Endothelial cell of umbilical vein (primary cell): ENCODE results near the gene GAS7. TPM values are rescaled to one million over a fixed set of nuclear protein-coding genes. Genes with fewer than 3 reads are reported as not detected.

Source experiments
- BruUV-seq: library from RNA; stranded (reverse); fragments of 400-500 nt; replicated peaks from 2 replicates; lab custom pipeline; 2021; lab: Mats Ljungman, UMichigan
- CTCF ChIA-PET: fragments of 300-600, 350-600 bp; sonication (Branson Sonifier 250); formaldehyde crosslinking; loops from one replicate; lab custom pipeline; 2021; ENCODE audit warnings: antibody characterized with exemption, inconsistent platforms; lab: Charles Lee
- POLR2A ChIA-PET: fragments of 300-600, 350-600 bp; sonication (Branson Sonifier 250); formaldehyde crosslinking; loops from one replicate; lab custom pipeline; 2021; ENCODE audit warnings: antibody characterized with exemption, inconsistent platforms; lab: Charles Lee
- DNase-seq: peaks from one replicate; pipeline ENCODE4 v3.0.0-alpha.2; 2011; ENCODE audit warnings: low read depth, low spot score
- FAIRE-seq: peaks from 2 replicates; lab custom pipeline; 2011; peaks lifted over from hg19 to GRCh38; lab: Jason Lieb, UNC
- H2AFZ ChIP-seq: 2 replicates; pipeline ENCODE4 v1.6.0; 2012; ENCODE audit warnings: low read depth, low read length, control low read depth, inconsistent platforms
- H3K27ac ChIP-seq: 2 replicates; pipeline ENCODE4 v1.5.1; 2011; ENCODE audit warnings: low read depth, mild to moderate bottlenecking, control low read depth, low read length, moderate library complexity; ENCODE audit not compliant: insufficient read depth
- H3K27me3 ChIP-seq, 2 experiments: 2 replicates each; pipeline versions ENCODE4 v1.6.0 to v1.6.1; 2011; ENCODE audit warnings: low read length in 2 of 2, mixed read lengths in 1 of 2; ENCODE audit not compliant: control insufficient read depth in 2 of 2, insufficient read depth in 2 of 2
- H3K36me3 ChIP-seq, 2 experiments: 2 replicates in 1 of 2; 3 replicates in 1 of 2; pipeline ENCODE4 v1.5.1; 2011; ENCODE audit warnings: low read length in 2 of 2, mild to moderate bottlenecking in 1 of 2, moderate library complexity in 1 of 2; ENCODE audit not compliant: control insufficient read depth in 2 of 2, insufficient read depth in 2 of 2; ENCODE audit errors: extremely low read depth in 1 of 2
- H3K4me1 ChIP-seq: 3 replicates; pipeline ENCODE4 v1.5.1; 2011; ENCODE audit warnings: mild to moderate bottlenecking, low read length; ENCODE audit not compliant: control insufficient read depth, insufficient read depth; ENCODE audit errors: extremely low read depth
- H3K4me2 ChIP-seq: 2 replicates; pipeline ENCODE4 v1.6.1; 2011; ENCODE audit warnings: low read length, control low read depth, mixed read lengths; ENCODE audit not compliant: insufficient read depth
- H3K4me3 ChIP-seq, 3 experiments: fragments of 200-600 bp in 1 of 3; sonication (generic), shearing (Covaris generic) in 1 of 3; replicated peaks in 1 of 3; 2 replicates each; pipeline ENCODE4 v1.5.1; 2011 to 2016; ENCODE audit warnings: control low read depth in 3 of 3, low read length in 3 of 3, mild to moderate bottlenecking in 2 of 3, inconsistent platforms in 1 of 3, low read depth in 1 of 3, moderate library complexity in 1 of 3; ENCODE audit not compliant: insufficient read depth in 1 of 3
- H3K79me2 ChIP-seq: 2 replicates; pipeline ENCODE4 v1.6.0; 2012; ENCODE audit warnings: low read length, inconsistent platforms; ENCODE audit not compliant: control insufficient read depth, insufficient read depth
- H3K9ac ChIP-seq: replicated peaks from 2 replicates; pipeline ENCODE3; 2011; ENCODE audit warnings: low read length, control low read depth; ENCODE audit not compliant: insufficient read depth; ENCODE audit errors: extremely low read depth
- H3K9me1 ChIP-seq: replicated peaks from 3 replicates; pipeline ENCODE4 v1.6.0; 2011; ENCODE audit warnings: mild to moderate bottlenecking, low read length; ENCODE audit not compliant: control insufficient read depth, insufficient read depth; ENCODE audit errors: extremely low read depth
- H3K9me3 ChIP-seq: replicated peaks from 2 replicates; pipeline ENCODE4 v1.5.1; 2012; ENCODE audit warnings: low read length, inconsistent platforms; ENCODE audit not compliant: control insufficient read depth, insufficient read depth
- H4K20me1 ChIP-seq: replicated peaks from 2 replicates; pipeline ENCODE3; 2011; ENCODE audit warnings: mild to moderate bottlenecking, low read length; ENCODE audit not compliant: control insufficient read depth, insufficient read depth; ENCODE audit errors: extremely low read depth
- EZH2 ChIP-seq: IDR thresholded peaks from 2 replicates; pipeline ENCODE4 v1.6.1; 2012; ENCODE audit warnings: borderline replicate concordance, low read depth, mild to moderate bottlenecking, moderate library complexity, low read length, inconsistent platforms; ENCODE audit not compliant: severe bottlenecking
- FOS ChIP-seq: IDR thresholded peaks from 2 replicates; pipeline ENCODE4 v1.6.1; 2011; ENCODE audit warnings: mild to moderate bottlenecking, low read length, moderate library complexity, borderline replicate concordance; ENCODE audit not compliant: insufficient read depth
- GATA2 ChIP-seq: IDR thresholded peaks from 2 replicates; pipeline ENCODE4 v1.7.0; 2011; ENCODE audit warnings: low read depth, mild to moderate bottlenecking, moderate library complexity, mixed read lengths, low read length; ENCODE audit not compliant: insufficient read length, insufficient read depth
- JUN ChIP-seq: IDR thresholded peaks from 2 replicates; pipeline ENCODE4 v1.6.1; 2011; ENCODE audit warnings: borderline replicate concordance, low read depth; ENCODE audit not compliant: insufficient read length, insufficient read depth
- MYC ChIP-seq: IDR thresholded peaks from one replicate; pipeline ENCODE4 v1.6.1; 2011; ENCODE audit warnings: mild to moderate bottlenecking, low read depth, low read length
- POLR2A ChIP-seq: IDR thresholded peaks from 2 replicates; pipeline ENCODE4 v1.6.1; 2012; ENCODE audit warnings: low read depth, mild to moderate bottlenecking, control low read depth, low read length
- POLR2AphosphoS5 ChIP-seq: IDR thresholded peaks from 2 replicates; pipeline ENCODE4 v1.6.1; 2012; ENCODE audit warnings: low read depth, mild to moderate bottlenecking, control low read depth, low read length, moderate library complexity; ENCODE audit not compliant: insufficient read depth
- dilution Hi-C: fragments of 300-500 bp; cut with MboI; formaldehyde crosslinking; loops from one replicate; pipeline ENCODE4 v1.15.0; 2019; ENCODE audit warnings: low sequenced_read_pairs; ENCODE audit not compliant: extremely low pct_ligation_motif_present
- intact Hi-C: fragments of 100-400 bp; cut with micrococcal nuclease; formaldehyde crosslinking; loops from one replicate; pipeline ENCODE4 v1.10.0; 2022
- polyA plus RNA-seq, 4 experiments: library from polyadenylated mRNA; depleted of rRNA in 3 of 4; stranded (reverse) in 3 of 4; unstranded in 1 of 4; fragments of >200 nt; gene quantifications; 2 replicates each; pipeline versions ENCODE4 v1.2.1 to v1.2.3, GENCODE V29; 2011 to 2012; ENCODE audit warnings: missing spikeins in 1 of 4
- total RNA-seq: library from RNA; stranded (reverse); gene quantifications from 2 replicates; pipeline ENCODE4 v1.2.3, GENCODE V29; 2021
- TF ChIP-seq, protein P1 (sequence below), 2 donors: IDR thresholded peaks; 1 replicate in 1 of 2; 2 replicates in 1 of 2; pipeline ENCODE4 v1.5.1; 2011; ENCODE audit warnings: low read length in 2 of 2, mild to moderate bottlenecking in 2 of 2, moderate library complexity in 2 of 2, control low read depth in 1 of 2, inconsistent platforms in 1 of 2, low read depth in 1 of 2; ENCODE audit not compliant: insufficient read depth in 1 of 2; ENCODE audit errors: extremely low read depth in 1 of 2
- TF ChIP-seq, protein P2 (sequence below): IDR thresholded peaks from 2 replicates; pipeline ENCODE4 v1.6.1; 2011; ENCODE audit not compliant: insufficient read depth, insufficient read length

The GAS7 gene
- total and polyA plus RNA-seq, 2 donors (not counting 3 experiments of a cell fraction or from before 2014, with no cell fraction given) = not detected

DNA sequence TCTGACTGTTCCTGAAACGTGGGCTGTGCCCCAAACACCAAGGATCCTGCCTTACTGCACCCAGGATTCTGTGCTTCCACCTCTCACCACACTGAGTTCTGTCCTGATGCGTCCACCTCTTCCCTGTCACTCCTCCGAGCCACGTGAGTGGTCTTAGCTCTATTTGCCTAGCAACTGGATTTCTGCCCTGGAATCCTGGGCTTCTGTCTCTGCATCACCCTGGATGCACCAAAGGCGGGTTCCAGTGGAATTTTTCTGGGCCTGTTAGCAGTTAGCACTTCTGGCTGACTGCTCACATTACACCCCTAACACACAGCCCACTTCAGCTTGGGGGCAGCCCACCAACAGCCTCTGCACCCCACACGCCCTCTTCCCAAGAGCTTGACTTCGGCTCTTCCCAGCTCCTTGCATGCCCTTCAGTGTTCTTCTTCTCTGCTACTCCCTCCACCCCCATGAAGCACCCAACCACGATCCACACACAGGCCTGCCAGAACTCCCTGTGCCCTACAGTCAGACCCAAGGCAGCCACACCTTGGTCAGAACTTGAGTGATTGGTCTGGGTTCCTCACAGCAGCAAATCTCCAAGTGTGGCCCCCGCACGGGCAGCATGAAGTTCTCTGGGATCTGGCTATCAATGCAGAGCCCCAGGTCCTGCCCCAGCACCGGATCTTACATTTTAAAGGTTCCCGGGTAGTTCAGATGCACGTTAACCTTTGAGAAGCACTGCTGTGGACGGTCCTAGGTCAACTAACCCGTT is 163.5 kb downstream of the GAS7 start:
- FAIRE-seq (no peak), DNase-seq (no peak)
- Histone ChIP-seq H3K79me2 (no peaks in the 10 kb centered on the region), H3K9ac (no peak overlapping the region), H3K4me2 (no peak overlapping the region), H3K4me3 (no peak overlapping the region), H3K4me1 (no peaks in the 10 kb centered on the region), H3K9me1 (no peaks in the 10 kb centered on the region), H3K36me3 (no peaks in the 10 kb centered on the region), H4K20me1 (no peaks in the 10 kb centered on the region), H3K9me3 (peaks cover 5% of the 10 kb centered on the region), H2AFZ (no peak overlapping the region), H3K27me3 (no peaks in the 10 kb centered on the region), H3K27ac (no peak overlapping the region)
- no peak for TF ChIP-seq POLR2A
- TF ChIP-seq FOS = no peak
- TF ChIP-seq MYC = no peak
- TF ChIP-seq GATA2 = no peak
- TF ChIP-seq EZH2 = no peak
- no peak for TF ChIP-seq POLR2AphosphoS5
- no peak for TF ChIP-seq JUN
- TF ChIP-seq, protein P1, sequence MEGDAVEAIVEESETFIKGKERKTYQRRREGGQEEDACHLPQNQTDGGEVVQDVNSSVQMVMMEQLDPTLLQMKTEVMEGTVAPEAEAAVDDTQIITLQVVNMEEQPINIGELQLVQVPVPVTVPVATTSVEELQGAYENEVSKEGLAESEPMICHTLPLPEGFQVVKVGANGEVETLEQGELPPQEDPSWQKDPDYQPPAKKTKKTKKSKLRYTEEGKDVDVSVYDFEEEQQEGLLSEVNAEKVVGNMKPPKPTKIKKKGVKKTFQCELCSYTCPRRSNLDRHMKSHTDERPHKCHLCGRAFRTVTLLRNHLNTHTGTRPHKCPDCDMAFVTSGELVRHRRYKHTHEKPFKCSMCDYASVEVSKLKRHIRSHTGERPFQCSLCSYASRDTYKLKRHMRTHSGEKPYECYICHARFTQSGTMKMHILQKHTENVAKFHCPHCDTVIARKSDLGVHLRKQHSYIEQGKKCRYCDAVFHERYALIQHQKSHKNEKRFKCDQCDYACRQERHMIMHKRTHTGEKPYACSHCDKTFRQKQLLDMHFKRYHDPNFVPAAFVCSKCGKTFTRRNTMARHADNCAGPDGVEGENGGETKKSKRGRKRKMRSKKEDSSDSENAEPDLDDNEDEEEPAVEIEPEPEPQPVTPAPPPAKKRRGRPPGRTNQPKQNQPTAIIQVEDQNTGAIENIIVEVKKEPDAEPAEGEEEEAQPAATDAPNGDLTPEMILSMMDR (IDR thresholded peaks at IDR 0.05; ENCODE audit: extremely low read depth in 1 of 2, insufficient read depth in 1 of 2, low read depth in 1 of 2, low read length in 2 of 2) = no peak
- TF ChIP-seq, protein P2, sequence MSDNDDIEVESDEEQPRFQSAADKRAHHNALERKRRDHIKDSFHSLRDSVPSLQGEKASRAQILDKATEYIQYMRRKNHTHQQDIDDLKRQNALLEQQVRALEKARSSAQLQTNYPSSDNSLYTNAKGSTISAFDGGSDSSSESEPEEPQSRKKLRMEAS = no peak
- CTCF ChIA-PET = no interaction called here
- BruUV-seq = no TSS peak
- POLR2A ChIA-PET = no interaction called here
- dilution Hi-C loops = no loop called here
- intact Hi-C loops = no loop called here
